SK-N-SH treated with all-trans-retinoic acid at 6 μM for 48 hours (cell line): ENCODE measurements around the gene ADIG.

Experiments
- ARNTL ChIP-seq: fragments of 450-650 bp; formaldehyde crosslinking; IDR thresholded peaks from 2 replicates; pipeline ENCODE4 v1.5.0; 2020; ENCODE audit warnings: low read depth, mild to moderate bottlenecking, moderate library complexity, borderline replicate concordance
- CREB5 ChIP-seq: fragments of 250-450 bp; sonication (Bioruptor Pico); IDR thresholded peaks from 2 replicates; pipeline ENCODE4 v1.5.1; 2020; ENCODE audit warnings: low read depth, mild to moderate bottlenecking, moderate library complexity
- GLIS3 ChIP-seq: fragments of 250-450 bp; sonication (Bioruptor Pico); IDR thresholded peaks from 2 replicates; pipeline ENCODE4 v1.5.0; 2020; ENCODE audit warnings: mild to moderate bottlenecking, moderate library complexity
- OSR1 ChIP-seq: fragments of 250-450 bp; sonication (Bioruptor Pico); IDR thresholded peaks from 2 replicates; pipeline ENCODE4 v1.8.0; 2022; ENCODE audit warnings: moderate library complexity, mild to moderate bottlenecking, inconsistent platforms
- RARB ChIP-seq: fragments of 250-450 bp; sonication (Bioruptor Pico); IDR thresholded peaks from 2 replicates; pipeline ENCODE4 v1.8.0; 2021; ENCODE audit warnings: mild to moderate bottlenecking, moderate library complexity
- TCF4 ChIP-seq: fragments of 250-450 bp; sonication (Bioruptor Pico); IDR thresholded peaks from 2 replicates; pipeline ENCODE4 v1.8.0; 2021; ENCODE audit warnings: mild to moderate bottlenecking, moderate library complexity, borderline replicate concordance
- TOX ChIP-seq: fragments of 250-450 bp; sonication (Bioruptor Pico); IDR thresholded peaks from 2 replicates; pipeline ENCODE4 v1.8.0; 2021; ENCODE audit warnings: mild to moderate bottlenecking, moderate library complexity, borderline replicate concordance
- ZC3H10 ChIP-seq: fragments of 250-450 bp; sonication (Bioruptor Pico); IDR thresholded peaks from 2 replicates; pipeline ENCODE4 v1.5.1; 2021; ENCODE audit warnings: mild to moderate bottlenecking, moderate library complexity
- ZFP30 ChIP-seq: fragments of 450-650 bp; formaldehyde crosslinking; IDR thresholded peaks from 2 replicates; pipeline ENCODE4 v1.5.0; 2022; ENCODE audit warnings: mild to moderate bottlenecking, moderate library complexity
- ZNF8 ChIP-seq: fragments of 450-650 bp; formaldehyde crosslinking; IDR thresholded peaks from 2 replicates; pipeline ENCODE4 v1.5.0; 2020; ENCODE audit warnings: mild to moderate bottlenecking, moderate library complexity
- TF ChIP-seq, protein P1 (sequence below): fragments of 250-450 bp; sonication (Bioruptor Pico); IDR thresholded peaks from 2 replicates; pipeline ENCODE4 v1.8.0; 2020; ENCODE audit warnings: mild to moderate bottlenecking, moderate library complexity, borderline replicate concordance
- TF ChIP-seq, protein P2 (sequence below): fragments of 250-450 bp; sonication (Bioruptor Pico); IDR thresholded peaks from 2 replicates; pipeline ENCODE4 v1.8.0; 2021; ENCODE audit warnings: low read depth, mild to moderate bottlenecking, moderate library complexity, borderline replicate concordance

DNA sequence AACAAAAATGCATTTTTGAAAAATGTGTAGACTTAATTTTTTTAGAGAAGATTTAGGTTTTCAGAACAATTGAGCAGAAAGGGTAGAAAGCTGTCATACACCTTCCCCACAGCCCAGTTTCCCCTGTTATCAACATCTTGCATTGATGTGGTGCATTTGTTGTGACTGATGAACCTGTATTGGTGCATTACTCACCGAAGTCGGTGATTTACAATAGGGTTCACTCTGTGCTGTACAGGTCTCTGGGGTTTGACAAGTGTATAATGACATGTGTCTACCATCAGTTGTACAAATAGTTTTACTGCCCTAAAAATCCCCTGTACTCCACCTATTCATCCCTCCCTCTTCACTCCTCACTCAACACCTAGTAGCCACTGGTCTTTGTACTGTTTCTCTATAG lies 23.8 kb upstream of the ADIG start:
- TF ChIP-seq TOX (CRISPR knock-in tag) (no peak), ARNTL (no peak), ZC3H10 (no peak), RARB (CRISPR knock-in tag) (no peak), TCF4 (CRISPR knock-in tag) (no peak), CREB5 (no peak), GLIS3 (no peak), OSR1 (CRISPR knock-in tag) (no peak), ZFP30 (CRISPR knock-in tag) (no peak), ZNF8 (CRISPR knock-in tag) (no peak)
- TF ChIP-seq, protein P1, sequence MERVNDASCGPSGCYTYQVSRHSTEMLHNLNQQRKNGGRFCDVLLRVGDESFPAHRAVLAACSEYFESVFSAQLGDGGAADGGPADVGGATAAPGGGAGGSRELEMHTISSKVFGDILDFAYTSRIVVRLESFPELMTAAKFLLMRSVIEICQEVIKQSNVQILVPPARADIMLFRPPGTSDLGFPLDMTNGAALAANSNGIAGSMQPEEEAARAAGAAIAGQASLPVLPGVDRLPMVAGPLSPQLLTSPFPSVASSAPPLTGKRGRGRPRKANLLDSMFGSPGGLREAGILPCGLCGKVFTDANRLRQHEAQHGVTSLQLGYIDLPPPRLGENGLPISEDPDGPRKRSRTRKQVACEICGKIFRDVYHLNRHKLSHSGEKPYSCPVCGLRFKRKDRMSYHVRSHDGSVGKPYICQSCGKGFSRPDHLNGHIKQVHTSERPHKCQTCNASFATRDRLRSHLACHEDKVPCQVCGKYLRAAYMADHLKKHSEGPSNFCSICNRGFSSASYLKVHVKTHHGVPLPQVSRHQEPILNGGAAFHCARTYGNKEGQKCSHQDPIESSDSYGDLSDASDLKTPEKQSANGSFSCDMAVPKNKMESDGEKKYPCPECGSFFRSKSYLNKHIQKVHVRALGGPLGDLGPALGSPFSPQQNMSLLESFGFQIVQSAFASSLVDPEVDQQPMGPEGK (CRISPR knock-in tag) = no peak
- TF ChIP-seq, protein P2, sequence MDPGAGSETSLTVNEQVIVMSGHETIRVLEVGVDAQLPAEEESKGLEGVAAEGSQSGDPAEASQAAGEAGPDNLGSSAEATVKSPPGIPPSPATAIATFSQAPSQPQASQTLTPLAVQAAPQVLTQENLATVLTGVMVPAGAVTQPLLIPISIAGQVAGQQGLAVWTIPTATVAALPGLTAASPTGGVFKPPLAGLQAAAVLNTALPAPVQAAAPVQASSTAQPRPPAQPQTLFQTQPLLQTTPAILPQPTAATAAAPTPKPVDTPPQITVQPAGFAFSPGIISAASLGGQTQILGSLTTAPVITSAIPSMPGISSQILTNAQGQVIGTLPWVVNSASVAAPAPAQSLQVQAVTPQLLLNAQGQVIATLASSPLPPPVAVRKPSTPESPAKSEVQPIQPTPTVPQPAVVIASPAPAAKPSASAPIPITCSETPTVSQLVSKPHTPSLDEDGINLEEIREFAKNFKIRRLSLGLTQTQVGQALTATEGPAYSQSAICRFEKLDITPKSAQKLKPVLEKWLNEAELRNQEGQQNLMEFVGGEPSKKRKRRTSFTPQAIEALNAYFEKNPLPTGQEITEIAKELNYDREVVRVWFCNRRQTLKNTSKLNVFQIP (CRISPR knock-in tag) = no peak
